HG03064 (cell line): ENCODE results near the gene ZBTB7C.

Source experiments
- ATAC-seq: cut with Tn5 transposase; IDR thresholded peaks from one replicate; pipeline ENCODE4 v1.9.1; 2021; ENCODE audit warnings: low read depth; ENCODE audit not compliant: unreplicated experiment

ZBTB7C gene

DNA sequence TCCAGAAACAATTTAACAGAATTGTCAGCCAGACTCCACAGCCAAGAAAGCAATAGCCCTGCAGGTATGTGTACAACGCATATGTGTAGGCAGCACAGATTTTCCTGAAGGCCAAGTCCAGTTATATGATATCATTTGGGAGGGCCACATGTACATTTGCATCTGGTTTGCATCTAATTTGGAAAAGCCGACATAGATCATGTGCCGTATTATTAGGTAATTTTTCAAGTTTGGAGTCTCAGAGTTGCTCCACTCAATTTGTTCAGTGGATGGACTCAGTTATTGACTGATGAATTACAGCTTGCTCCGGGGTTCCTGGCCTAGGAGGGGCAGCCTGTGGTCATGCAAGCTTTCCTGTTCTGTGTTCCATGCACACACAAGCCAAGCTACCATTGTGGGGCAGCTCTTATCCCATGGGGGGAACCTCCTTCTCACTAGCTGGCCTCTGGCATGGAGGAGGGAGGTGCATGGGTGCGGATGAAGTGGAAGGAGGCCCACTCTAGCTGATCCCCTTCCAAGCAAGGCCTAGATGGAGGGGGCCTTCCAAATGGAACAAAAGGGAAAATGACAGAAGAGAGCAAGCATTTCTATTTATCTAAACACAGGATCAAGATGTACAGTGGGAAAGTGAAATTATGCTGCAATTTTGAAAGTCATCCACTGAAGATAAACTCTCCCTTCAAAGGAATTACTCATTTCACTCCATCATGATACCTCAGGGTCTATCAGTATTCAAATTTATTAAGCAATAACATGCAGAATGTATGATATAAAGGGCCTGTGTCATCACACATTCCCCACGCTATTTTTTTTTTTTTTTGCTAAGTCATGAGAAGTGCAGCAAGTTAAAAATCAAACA, 276.2 kb downstream of the ZBTB7C start:
- ATAC-seq, result no peak

GRCh38 chr18:48131042-48131441, 278.1 kb downstream of the ZBTB7C start:
- no peak for ATAC-seq

DNA sequence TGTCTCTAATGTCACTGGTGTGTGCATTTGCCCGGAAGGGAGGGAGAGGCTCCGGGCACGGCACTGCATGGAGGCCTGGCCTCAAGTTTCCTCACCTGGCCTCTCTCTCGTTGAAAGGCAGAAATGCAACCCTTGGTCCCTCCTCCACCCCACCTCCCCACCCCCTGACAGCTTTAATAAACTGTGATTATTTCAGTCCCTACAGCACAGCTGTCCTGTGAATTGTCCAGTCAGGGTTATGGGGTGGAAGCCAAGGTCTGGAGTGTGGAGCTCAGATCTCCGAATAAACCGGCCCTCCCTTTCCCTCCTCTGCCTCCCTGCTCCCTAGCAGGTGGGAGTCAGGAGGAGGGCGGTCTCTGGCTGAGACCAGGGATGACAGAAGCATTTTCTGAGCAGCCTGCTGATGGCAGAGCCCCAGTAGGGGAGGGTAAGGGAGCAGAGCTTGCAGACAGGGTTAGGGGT, 279.5 kb downstream of the ZBTB7C start:
- no peak for ATAC-seq

- no peak for ATAC-seq
These were observed 281.6 kb downstream of the ZBTB7C start for GRCh38 chr18:48127606-48128005.

GRCh38 chr18:48126240-48126639, 282.9 kb downstream of the ZBTB7C start:
- no peak for ATAC-seq

GRCh38 chr18:48125724-48126123, 283.5 kb downstream of the ZBTB7C start:
- no peak for ATAC-seq

DNA sequence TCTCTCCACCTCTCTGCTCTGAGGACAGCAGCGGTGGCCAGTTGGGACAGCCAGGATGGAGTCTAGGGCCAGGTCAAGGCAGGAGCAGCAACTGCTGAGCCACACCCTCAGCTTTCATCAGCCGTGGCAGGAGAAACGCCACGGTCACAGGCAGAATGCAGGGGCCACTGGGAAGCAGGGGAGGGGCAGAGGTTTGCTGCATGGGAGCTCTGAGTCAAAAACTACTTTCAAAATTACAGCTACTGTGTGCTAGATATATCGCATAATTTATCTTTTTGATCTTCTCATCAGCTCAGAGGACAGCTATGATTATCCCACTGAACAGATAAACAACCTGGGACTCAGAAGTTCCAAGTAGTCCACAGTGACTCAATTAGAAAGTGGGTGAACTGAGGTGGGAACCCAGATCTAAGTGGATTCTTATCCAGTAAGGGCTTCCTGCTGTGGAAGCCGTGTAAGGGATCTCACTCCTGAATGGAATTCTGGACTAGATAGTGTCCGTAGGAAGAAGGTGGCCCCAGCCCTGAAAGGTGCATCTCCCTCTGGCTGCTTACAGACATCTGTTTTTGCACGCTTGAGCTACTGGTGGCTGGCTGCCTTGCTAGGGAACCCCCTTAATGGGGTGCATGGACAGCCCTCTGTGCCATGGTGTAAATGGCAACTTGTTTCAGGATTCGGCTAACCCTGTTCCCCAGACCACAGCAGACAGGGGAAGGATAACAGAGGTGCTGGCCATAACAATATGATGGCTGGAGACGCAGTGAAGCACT, 284.1 kb downstream of the ZBTB7C start:
- no peak for ATAC-seq

GRCh38 chr18:48123941-48124340, 285.2 kb downstream of the ZBTB7C start:
- ATAC-seq, result no peak

DNA sequence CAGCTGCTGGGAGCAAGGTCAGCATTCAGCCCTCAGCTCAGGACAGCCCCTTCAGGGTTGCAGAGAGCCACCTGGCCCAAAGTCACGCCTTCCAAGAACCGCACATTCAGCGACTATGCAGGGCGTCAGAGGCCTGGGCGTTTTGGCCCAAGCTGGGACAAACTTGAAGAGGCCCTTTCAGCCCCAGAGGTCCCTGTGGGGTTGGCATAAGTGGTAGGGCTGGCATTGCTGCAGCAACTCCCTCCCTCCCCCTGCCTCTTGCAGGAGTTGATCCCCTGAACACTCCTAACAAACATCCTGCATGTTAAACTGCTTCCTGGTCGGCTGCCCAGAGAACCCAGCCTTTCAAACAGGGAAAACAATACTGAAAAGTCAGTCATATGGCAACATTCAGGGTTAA, 285.9 kb downstream of the ZBTB7C start:
- ATAC-seq, result no peak

GRCh38 chr18:48122816-48123215, 286.4 kb downstream of the ZBTB7C start:
- no peak for ATAC-seq

DNA sequence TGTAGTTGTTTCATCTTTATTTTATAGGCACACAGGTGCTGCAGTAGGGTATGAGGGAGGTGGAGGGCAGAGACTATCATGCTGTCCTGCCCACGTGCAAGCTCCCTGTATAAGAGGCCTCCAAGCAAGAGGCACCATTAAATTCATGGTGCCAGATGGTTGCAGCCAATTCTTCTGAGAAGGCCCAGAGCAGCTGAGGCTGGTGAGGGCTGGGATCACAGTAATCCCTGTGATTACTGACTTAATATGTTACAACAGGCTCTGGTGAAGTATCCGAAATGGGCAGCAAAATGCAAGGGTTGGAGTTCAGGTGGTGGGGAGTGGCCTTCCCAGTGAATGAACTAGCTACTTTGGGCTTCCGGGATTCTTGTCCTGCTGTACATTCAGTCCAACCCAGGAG, 286.8 kb downstream of the ZBTB7C start:
- no peak for ATAC-seq

DNA sequence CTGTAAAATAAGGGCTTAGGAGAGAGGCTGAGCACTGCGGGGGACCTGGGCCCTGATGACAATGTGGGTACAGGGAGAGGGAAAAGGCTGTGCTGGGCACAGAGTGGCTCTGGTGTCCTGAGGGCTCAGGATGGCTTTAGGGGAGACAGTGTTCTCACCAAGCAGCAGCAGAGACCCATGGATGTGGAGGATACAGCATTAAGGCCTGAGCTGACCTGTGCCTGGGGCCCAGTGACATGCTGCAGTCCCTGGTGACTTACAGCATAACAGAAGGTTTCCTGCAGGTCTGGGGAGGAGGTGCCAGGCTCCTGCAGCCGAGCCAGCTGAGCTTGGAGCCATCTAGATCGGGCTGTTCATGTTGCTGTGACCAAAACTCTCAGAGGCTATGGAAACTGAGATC, 287.4 kb downstream of the ZBTB7C start:
- no peak for ATAC-seq

- ATAC-seq, result no peak
These were observed 290.0 kb downstream of the ZBTB7C start for GRCh38 chr18:48119204-48119603.

DNA sequence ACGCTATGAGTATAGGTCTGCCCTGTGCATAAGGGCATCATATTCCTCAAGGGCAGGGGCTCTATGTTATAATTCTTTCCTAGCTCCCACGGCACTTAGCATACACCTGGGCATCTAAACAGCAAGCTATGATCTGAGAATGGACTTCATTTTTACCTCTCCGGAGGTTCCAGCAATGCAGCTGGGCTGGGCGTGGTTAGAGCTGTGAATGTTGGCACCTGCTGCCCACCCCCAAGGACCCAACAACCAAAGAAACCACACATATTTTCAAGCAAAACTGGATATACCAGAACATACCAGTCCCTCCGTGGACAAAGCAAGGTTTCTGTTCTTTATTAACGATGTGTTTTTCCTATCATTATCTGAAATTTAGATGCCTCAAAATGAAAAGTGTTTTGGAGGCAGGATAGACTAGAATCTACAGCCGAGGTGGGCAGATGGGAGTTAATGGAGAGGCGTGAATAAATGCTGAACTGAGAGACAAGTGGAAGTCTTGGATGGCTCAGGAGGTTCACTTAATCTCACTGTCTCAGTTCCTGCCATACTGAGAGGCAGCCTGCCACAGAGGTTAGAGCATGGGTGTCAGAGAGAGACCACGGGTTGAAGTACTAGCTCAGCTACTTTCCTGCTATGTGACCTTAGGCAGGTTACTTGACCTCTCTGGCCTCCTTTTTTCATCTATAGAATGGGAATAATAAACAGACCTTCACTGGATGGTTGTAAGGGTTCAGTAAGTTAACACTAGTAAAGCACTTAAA, 292.1 kb downstream of the ZBTB7C start:
- ATAC-seq, result no peak

GRCh38 chr18:48116017-48116416, 293.2 kb downstream of the ZBTB7C start:
- no peak for ATAC-seq

DNA sequence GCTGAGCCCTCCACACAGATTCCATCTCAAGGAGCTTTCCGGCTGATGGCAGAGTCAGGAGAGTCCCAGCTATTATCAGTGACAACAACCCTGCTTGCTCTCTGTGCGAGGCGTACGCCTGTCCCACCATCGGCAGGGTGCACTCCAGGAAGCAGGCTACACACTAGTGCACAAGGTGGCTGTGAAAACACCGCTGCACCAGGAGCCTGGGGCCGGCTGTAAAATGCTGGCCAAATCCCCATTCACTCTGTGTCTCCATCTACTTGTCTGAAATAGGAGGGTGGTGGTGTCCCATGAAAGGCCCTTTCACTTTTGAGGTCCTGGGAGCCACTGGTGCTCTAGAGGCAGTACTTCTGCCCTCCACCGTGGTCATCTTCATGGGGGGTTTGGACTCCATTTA, 295.5 kb downstream of the ZBTB7C start:
- ATAC-seq, result no peak

DNA sequence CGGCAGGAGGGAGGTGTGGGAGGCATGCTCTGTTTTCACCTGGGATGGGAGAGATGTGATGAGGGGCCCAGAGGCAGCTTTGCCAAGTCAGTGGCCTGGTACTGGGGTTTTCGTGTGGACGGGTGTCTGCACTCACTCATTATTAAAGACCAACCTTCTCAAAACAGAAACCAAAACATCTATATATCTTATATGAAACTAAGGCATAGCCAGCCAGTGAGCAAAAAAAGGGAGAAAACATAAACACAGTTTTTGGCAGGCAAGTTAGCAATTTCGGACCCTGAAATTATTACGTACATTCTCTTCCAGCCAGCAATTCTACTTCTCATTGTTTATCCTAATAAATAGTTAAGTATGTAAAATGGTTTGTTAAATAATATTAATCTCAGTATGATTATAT, 297.6 kb downstream of the ZBTB7C start:
- no peak for ATAC-seq

DNA sequence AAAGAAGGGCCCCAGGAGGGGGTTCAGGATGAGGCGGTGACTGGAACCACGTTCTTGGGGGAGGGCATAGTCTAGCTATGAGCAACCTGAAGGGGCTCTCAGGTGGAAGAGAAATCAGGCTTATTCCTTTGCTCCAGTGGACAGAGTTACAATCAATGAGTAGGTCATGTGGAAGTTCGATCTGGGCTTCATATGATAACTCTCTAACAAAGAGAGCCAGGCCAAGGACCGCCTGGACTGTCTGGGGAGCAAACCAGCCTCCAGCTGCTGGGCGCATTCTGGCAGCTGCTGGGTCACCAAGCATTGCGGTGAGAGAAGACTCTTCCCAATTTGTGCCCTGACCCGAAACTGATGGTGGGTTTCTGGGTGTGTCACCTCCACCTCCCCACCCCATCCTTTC, 298.4 kb downstream of the ZBTB7C start:
- ATAC-seq, result no peak

GRCh38 chr18:48109961-48110493, 299.2 kb downstream of the ZBTB7C start:
- no peak for ATAC-seq

DNA sequence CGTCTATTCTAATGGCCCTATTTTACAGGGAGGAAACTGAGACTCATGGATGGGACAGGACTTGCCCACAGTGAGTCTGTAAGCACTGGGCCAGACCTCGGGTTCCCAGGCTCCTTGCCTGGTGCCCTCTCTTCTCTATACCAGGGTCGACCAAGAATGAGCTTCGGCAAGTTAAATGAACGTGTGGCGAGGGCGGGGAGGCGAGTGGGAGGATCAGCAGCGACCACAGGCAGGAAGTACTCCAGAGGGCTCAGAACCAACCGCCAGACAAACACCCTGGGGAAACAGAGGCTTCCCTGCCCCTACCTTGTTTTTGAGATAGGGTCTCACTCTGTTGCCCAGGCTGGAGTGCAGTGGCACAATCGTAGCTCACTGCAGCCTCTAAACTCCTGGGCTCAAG, 301.0 kb downstream of the ZBTB7C start:
- ATAC-seq, result no peak
